Measurements from ENCODE around the gene OR4E2. TPM values are rescaled to one million over a fixed set of nuclear protein-coding genes. Genes with fewer than 3 reads are reported as not detected.
"Not testable (repeated sequence)": the region's sequence is repeated elsewhere in the genome, so short reads cannot be mapped to it uniquely, and the experiment has no call there.

OR4E2 gene
- total RNA-seq, 1 donor from 2014 or later = not detected

GRCh38 chr14:21697662-21698061, 44.0 kb downstream of the OR4E2 start:
- DNase-seq = not testable (repeated sequence)

- DNase-seq = not testable (repeated sequence)
These were observed 44.9 kb downstream of the OR4E2 start for GRCh38 chr14:21698538-21698937.

GRCh38 chr14:21699551-21699950, 45.9 kb downstream of the OR4E2 start:
- no peak for DNase-seq

- DNase-seq = no peak
These were observed 48.7 kb downstream of the OR4E2 start for GRCh38 chr14:21702316-21702715.

- DNase-seq = no peak
These were observed 50.0 kb downstream of the OR4E2 start for GRCh38 chr14:21703357-21704326.

- DNase-seq = no peak
These were observed 50.7 kb downstream of the OR4E2 start for GRCh38 chr14:21704338-21704737.

GRCh38 chr14:21711360-21711961, 57.8 kb downstream of the OR4E2 start:
- no peak for DNase-seq

GRCh38 chr14:21712036-21712435, 58.4 kb downstream of the OR4E2 start:
- no peak for DNase-seq

GRCh38 chr14:21714318-21714929, 60.8 kb downstream of the OR4E2 start:
- DNase-seq = no peak

Small RNA genes lying within 50 kb of the gene (small RNA-seq; reads per million reads assigned to genes)
- gene AC243972.3 (ENCODE audit: low replicate concordance) = not detected

Other genes with a start within 250 kb of the OR4E2 start
- gene CHD8, start 197.7 kb upstream of the OR4E2 start, total RNA-seq = 50.4 TPM
- 38.3 TPM for gene RAB2B, start 176.9 kb upstream of the OR4E2 start, total RNA-seq
- gene TOX4, start 176.6 kb upstream of the OR4E2 start, total RNA-seq = 26.1 TPM
- 48.2 TPM for gene METTL3, start 142.5 kb upstream of the OR4E2 start, total RNA-seq
- gene SALL2, start 127.5 kb upstream of the OR4E2 start, total RNA-seq = 4.9 TPM
- gene OR10G3, start 73.8 kb upstream of the OR4E2 start, total RNA-seq = not detected
- gene OR10G2, start 18.9 kb upstream of the OR4E2 start, total RNA-seq = not detected
- not detected for gene OR4E1, start 20.0 kb downstream of the OR4E2 start, total RNA-seq